Measurements from ENCODE around the gene EXOSC10.

The EXOSC10 gene

DNA sequence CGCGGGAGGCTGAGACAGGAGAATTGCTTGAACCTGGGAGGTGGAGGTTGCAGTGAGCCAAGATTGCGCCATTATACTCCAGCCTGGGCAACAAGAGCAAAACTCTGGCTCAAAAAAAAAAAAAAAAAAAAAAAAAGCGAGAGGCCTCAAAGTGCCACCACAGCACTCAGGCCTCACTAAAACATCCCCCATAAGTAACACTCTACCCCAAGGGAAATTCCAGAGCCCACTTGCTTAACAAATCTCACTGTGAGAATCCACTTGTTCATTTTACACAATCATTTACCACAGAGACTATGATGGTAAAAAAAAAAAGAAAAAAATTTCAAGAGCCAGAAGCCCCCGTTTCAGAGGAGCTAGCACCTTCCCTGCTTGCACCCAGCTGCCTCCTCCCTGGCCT, 26.3 kb upstream of the EXOSC10 start:
- TF ChIP-seq ZBTB7A (IDR thresholded peaks at IDR 0.05; ENCODE audit: low read depth) (no peak), RAD21 (IDR thresholded peaks at IDR 0.05; ENCODE audit: low read depth) (no peak), NFIC (IDR thresholded peaks at IDR 0.05) (no peak), TEAD4 (IDR thresholded peaks at IDR 0.05) (no peak), TAF1 (IDR thresholded peaks at IDR 0.05; ENCODE audit: low read depth) (no peak), EP300 (IDR thresholded peaks at IDR 0.05; ENCODE audit: borderline replicate concordance) (no peak), YY1 (IDR thresholded peaks at IDR 0.05; ENCODE audit: low read depth) (no peak), CEBPB (IDR thresholded peaks at IDR 0.05) (no peak)
- TF ChIP-seq, protein P1, sequence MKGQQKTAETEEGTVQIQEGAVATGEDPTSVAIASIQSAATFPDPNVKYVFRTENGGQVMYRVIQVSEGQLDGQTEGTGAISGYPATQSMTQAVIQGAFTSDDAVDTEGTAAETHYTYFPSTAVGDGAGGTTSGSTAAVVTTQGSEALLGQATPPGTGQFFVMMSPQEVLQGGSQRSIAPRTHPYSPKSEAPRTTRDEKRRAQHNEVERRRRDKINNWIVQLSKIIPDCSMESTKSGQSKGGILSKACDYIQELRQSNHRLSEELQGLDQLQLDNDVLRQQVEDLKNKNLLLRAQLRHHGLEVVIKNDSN (IDR thresholded peaks at IDR 0.05) = no peak

DNA sequence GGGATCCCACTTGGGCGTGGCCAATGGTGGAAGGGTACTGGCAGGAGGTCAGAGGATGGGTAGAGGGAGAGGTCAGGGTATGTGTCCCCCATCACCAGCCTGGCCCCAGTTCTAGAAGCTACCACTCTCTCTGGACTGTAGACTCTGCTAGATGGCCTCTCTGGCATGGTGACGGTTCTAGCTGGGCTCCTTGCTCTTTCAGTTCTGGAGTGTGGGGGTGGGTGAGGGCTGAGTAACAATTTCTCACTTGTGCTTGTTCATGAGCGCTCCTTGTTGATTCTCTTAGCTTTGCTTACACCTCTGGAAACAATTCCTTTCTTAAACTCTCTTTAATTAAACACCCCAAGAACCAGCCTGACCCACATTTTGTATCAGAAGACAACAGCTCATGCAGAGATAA, 25.3 kb upstream of the EXOSC10 start:
- TF ChIP-seq, protein P2, sequence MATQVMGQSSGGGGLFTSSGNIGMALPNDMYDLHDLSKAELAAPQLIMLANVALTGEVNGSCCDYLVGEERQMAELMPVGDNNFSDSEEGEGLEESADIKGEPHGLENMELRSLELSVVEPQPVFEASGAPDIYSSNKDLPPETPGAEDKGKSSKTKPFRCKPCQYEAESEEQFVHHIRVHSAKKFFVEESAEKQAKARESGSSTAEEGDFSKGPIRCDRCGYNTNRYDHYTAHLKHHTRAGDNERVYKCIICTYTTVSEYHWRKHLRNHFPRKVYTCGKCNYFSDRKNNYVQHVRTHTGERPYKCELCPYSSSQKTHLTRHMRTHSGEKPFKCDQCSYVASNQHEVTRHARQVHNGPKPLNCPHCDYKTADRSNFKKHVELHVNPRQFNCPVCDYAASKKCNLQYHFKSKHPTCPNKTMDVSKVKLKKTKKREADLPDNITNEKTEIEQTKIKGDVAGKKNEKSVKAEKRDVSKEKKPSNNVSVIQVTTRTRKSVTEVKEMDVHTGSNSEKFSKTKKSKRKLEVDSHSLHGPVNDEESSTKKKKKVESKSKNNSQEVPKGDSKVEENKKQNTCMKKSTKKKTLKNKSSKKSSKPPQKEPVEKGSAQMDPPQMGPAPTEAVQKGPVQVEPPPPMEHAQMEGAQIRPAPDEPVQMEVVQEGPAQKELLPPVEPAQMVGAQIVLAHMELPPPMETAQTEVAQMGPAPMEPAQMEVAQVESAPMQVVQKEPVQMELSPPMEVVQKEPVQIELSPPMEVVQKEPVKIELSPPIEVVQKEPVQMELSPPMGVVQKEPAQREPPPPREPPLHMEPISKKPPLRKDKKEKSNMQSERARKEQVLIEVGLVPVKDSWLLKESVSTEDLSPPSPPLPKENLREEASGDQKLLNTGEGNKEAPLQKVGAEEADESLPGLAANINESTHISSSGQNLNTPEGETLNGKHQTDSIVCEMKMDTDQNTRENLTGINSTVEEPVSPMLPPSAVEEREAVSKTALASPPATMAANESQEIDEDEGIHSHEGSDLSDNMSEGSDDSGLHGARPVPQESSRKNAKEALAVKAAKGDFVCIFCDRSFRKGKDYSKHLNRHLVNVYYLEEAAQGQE (IDR thresholded peaks at IDR 0.05; ENCODE audit: low read depth) = no peak
- TF ChIP-seq TAF1 (IDR thresholded peaks at IDR 0.05; ENCODE audit: low read depth) (no peak), EP300 (IDR thresholded peaks at IDR 0.05; ENCODE audit: borderline replicate concordance) (no peak), NFIC (IDR thresholded peaks at IDR 0.05) (no peak), TEAD4 (IDR thresholded peaks at IDR 0.05) (no peak), TCF12 (IDR thresholded peaks at IDR 0.05; ENCODE audit: low read depth) (no peak)
- TF ChIP-seq, protein P1 (IDR thresholded peaks at IDR 0.05) = no peak

DNA sequence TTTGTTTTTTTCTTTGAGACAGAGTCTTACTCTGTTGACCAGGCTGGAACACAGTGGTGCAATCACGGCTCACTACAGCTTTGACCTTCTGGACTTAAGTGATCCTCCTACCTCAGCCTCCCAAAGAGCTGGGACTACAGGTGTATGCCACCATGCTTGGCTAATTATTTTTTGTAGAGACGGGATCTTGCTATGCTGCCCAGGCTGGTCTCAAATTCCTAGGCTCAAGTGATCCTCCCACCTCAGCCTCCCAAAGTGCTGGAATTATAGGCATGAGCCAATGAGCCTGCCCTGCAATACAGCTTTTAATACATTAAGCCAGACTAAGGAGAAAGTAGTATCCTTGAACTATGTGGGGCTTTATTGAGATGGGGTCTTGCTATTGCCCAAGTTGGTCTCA, 16.6 kb upstream of the EXOSC10 start:
- TF ChIP-seq TCF12 (IDR thresholded peaks at IDR 0.05; ENCODE audit: low read depth) (no peak), EGR1 (IDR thresholded peaks at IDR 0.05) (no peak), CEBPB (IDR thresholded peaks at IDR 0.05) (no peak), FOXM1 (IDR thresholded peaks at IDR 0.05; ENCODE audit: borderline replicate concordance, low read depth) (no peak), RAD21 (IDR thresholded peaks at IDR 0.05; ENCODE audit: low read depth) (no peak), TAF1 (IDR thresholded peaks at IDR 0.05; ENCODE audit: low read depth) (no peak), ZBTB7A (IDR thresholded peaks at IDR 0.05; ENCODE audit: low read depth) (no peak), EP300 (IDR thresholded peaks at IDR 0.05; ENCODE audit: borderline replicate concordance) (no peak), CREB1 (IDR thresholded peaks at IDR 0.05; ENCODE audit: low read depth) (no peak)
- TF ChIP-seq, protein P1 (IDR thresholded peaks at IDR 0.05) = no peak
- TF ChIP-seq, protein P3, sequence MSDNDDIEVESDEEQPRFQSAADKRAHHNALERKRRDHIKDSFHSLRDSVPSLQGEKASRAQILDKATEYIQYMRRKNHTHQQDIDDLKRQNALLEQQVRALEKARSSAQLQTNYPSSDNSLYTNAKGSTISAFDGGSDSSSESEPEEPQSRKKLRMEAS (IDR thresholded peaks at IDR 0.05) = no peak

DNA sequence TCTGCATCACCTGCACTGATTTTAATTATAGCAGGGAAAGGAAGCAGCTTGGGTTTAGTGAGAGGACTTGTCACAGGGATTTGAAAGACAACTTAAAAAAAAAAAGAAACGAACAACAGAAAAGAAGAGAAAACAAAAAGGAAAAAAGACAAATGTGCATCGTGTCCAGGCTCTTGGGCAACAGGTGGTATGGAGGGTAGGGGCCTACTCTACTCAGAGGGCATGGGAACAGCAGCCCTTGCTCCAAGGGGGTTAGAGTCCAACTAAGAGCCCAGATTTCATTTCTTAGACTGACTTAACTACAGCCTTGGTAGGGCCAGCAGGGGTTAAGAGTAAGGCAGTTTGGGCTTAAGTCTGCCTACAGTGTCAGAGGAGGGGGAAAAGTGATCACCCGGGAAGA, 15.3 kb upstream of the EXOSC10 start:
- TF ChIP-seq EGR1 (IDR thresholded peaks at IDR 0.05) (no peak), EP300 (IDR thresholded peaks at IDR 0.05; ENCODE audit: borderline replicate concordance) (no peak), CEBPB (IDR thresholded peaks at IDR 0.05) (no peak), RAD21 (IDR thresholded peaks at IDR 0.05; ENCODE audit: low read depth) (no peak), ZBTB7A (IDR thresholded peaks at IDR 0.05; ENCODE audit: low read depth) (no peak), TAF1 (IDR thresholded peaks at IDR 0.05; ENCODE audit: low read depth) (no peak), TEAD4 (IDR thresholded peaks at IDR 0.05) (no peak), NFIC (IDR thresholded peaks at IDR 0.05) (no peak)
- TF ChIP-seq, protein P3 (IDR thresholded peaks at IDR 0.05) = no peak
- TF ChIP-seq, protein P2 (IDR thresholded peaks at IDR 0.05; ENCODE audit: low read depth) = no peak

DNA sequence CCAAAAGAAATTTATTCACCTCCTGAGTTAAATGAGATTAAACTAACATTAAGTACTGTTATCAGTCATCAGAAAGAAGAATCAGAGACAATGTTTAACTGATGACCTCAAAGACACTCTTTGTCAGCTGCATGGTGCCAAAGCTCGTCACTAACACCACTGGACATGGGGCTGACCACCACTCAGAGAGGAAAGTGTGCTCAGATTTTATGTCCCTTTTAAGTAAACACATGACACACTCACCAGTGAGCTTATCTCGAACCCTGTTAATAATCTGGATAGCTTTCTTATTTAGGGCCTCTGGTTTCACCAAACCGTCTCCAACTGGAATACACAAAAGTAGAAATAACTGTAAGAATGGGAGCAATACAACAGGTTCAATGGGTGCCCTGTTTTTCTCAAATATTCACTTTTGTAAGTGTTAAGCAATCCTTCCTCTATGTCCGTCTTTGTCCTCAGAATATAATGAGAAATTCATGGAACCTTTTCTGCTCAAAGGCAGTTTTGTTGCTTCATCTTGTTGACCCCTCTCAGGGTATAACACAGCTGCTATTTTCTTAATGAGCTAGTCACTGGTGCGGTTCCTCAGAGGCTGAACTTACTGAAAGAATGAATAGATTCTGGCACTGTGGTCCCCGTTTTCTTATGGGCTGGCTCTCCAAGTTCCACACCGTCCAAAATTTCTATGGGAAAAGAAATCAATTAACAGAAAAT, 9.5 kb upstream of the EXOSC10 start:
- TF ChIP-seq EGR1 (IDR thresholded peaks at IDR 0.05) (no peak), FOXM1 (IDR thresholded peaks at IDR 0.05; ENCODE audit: borderline replicate concordance, low read depth) (no peak), CREB1 (IDR thresholded peaks at IDR 0.05; ENCODE audit: low read depth) (no peak), CEBPB (IDR thresholded peaks at IDR 0.05) (no peak)

DNA sequence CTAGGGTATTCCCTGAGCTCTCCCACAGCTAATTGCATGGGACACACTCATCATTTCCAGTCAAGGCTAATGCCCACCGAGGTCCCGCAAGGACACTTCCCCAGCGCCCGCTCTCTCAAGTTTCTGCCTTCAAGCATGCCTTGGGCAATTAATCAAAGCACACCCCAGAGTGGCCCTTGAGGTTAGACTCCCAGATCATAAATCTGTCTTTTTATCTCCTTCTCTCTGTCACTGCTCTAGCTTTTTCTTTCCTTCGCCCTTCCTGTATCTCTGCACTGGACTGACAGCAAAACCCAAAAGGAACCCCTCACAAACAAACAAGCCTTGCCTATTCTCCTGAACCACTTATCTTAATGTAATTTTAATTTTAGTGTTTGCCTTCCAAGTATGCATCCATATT, 7.9 kb upstream of the EXOSC10 start:
- TF ChIP-seq TCF12 (IDR thresholded peaks at IDR 0.05; ENCODE audit: low read depth) = no peak
- TF ChIP-seq YY1 (IDR thresholded peaks at IDR 0.05; ENCODE audit: low read depth) = no peak
- TF ChIP-seq ZBTB7A (IDR thresholded peaks at IDR 0.05; ENCODE audit: low read depth) = no peak
- TF ChIP-seq, protein P1 (IDR thresholded peaks at IDR 0.05) = no peak
- TF ChIP-seq CEBPB (IDR thresholded peaks at IDR 0.05) = no peak
- no peak for TF ChIP-seq RAD21 (IDR thresholded peaks at IDR 0.05; ENCODE audit: low read depth)
- TF ChIP-seq, protein P2 (IDR thresholded peaks at IDR 0.05; ENCODE audit: low read depth) = no peak
- no peak for TF ChIP-seq EGR1 (IDR thresholded peaks at IDR 0.05)
- no peak for TF ChIP-seq CREB1 (IDR thresholded peaks at IDR 0.05; ENCODE audit: low read depth)
- TF ChIP-seq NFIC (IDR thresholded peaks at IDR 0.05) = no peak
- TF ChIP-seq, protein P3 (IDR thresholded peaks at IDR 0.05) = no peak
- no peak for TF ChIP-seq FOXM1 (IDR thresholded peaks at IDR 0.05; ENCODE audit: borderline replicate concordance, low read depth)
- no peak for TF ChIP-seq EP300 (IDR thresholded peaks at IDR 0.05; ENCODE audit: borderline replicate concordance)
- TF ChIP-seq TAF1 (IDR thresholded peaks at IDR 0.05; ENCODE audit: low read depth) = no peak
- no peak for TF ChIP-seq TEAD4 (IDR thresholded peaks at IDR 0.05)
